ENCODE measurements around the gene LDB3. TPM values are rescaled to one million over a fixed set of nuclear protein-coding genes. Genes with fewer than 3 reads are reported as not detected.
A peak's percentile ranks its signal among the peaks of the same experiment; 100 is the strongest.

LDB3 gene
- total and polyA plus RNA-seq, 2 of the 8 experiments (the other 6 are each of a cell fraction or from before 2014, with no cell fraction given), result 0.20 to 0.43 TPM

GRCh38 chr10:86685893-86686632, 17.8 kb downstream of the LDB3 start:
- Histone ChIP-seq H3K9me3 (ENCODE audit: insufficient read depth in 2 of 2, low read depth in 1 of 2, low read length in 1 of 2) (no peaks in the 10 kb centered on the region), H2BK120ac (replicated peaks; ENCODE audit: low read depth, low read length) (no peak overlapping the region), H4K20me1 (replicated peaks in 1 of 2; ENCODE audit: control insufficient read depth in 1 of 2, insufficient read depth in 2 of 2, low read length in 2 of 2) (no peaks in the 10 kb centered on the region), H4K8ac (ENCODE audit: extremely low read depth, insufficient read depth, low read length) (no peak overlapping the region; the same call in 1 of the 2 replicates), H2BK15ac (ENCODE audit: low read length) (0 out of 2 replicates have a peak overlapping the region, but pooled peaks have one; percentile 75), H3K23me2 (ENCODE audit: low read depth, low read length) (no peaks in the 10 kb centered on the region; the same call in 1 of the 2 replicates), H3K79me1 (ENCODE audit: low read depth, low read length) (no peaks in the 10 kb centered on the region), H2BK20ac (ENCODE audit: low read length) (no peak overlapping the region), H2AK5ac (ENCODE audit: low read depth, low read length) (no peak overlapping the region), H2BK5ac (ENCODE audit: low read depth, low read length) (no peak overlapping the region), H2BK12ac (ENCODE audit: low read depth, low read length) (peak overlapping the region; percentile 44; the same call in 1 of the 2 replicates), H2AFZ (ENCODE audit: low read length) (no peak overlapping the region), H3K36me3 (ENCODE audit: control insufficient read depth in 2 of 4, insufficient read depth in 4 of 4, low read length in 3 of 4) (no peaks in the 10 kb centered on the region), H3K4me1 (replicated peaks in 1 of 4; ENCODE audit: control insufficient read depth in 3 of 4, insufficient read depth in 4 of 4, low read length in 3 of 4) (peaks cover 3 to 20% (median 9%) of the 10 kb centered on the region in 4 experiments; a peak in 6 of 7 replicates), H3K4me2 (ENCODE audit: insufficient read depth in 1 of 2, low read depth in 2 of 2, low read length in 2 of 2) (no peak overlapping the region), H3K4me3 (ENCODE audit: extremely low read depth in 1 of 4, insufficient read depth in 2 of 4, low read depth in 3 of 4, low read length in 4 of 4) (no peak overlapping the region), H3K18ac (ENCODE audit: extremely low read depth, low read length) (no peak overlapping the region), H3K14ac (ENCODE audit: insufficient read length) (no peak overlapping the region), H3K23ac (ENCODE audit: insufficient read length) (no peak overlapping the region), H3K27ac (ENCODE audit: low read depth, low read length) (no peak overlapping the region), H4K91ac (replicated peaks; ENCODE audit: insufficient read length, low read length) (no peak overlapping the region), H3K4ac (replicated peaks; ENCODE audit: insufficient read length, low read depth, low read length) (no peak overlapping the region), H3K9ac (replicated peaks in 1 of 4; ENCODE audit: extremely low read depth in 1 of 4, low read depth in 3 of 4, low read length in 3 of 4) (no peak overlapping the region), H3K27me3 (replicated peaks in 1 of 4; ENCODE audit: control insufficient read depth in 3 of 4, extremely low read depth in 1 of 4, insufficient read depth in 3 of 4, low read length in 3 of 4) (no peaks in the 10 kb centered on the region), H4K5ac (ENCODE audit: insufficient read length, low read depth, low read length) (no peak overlapping the region), H3K56ac (replicated peaks; ENCODE audit: insufficient read length, low read depth, low read length) (no peak overlapping the region), H3K79me2 (ENCODE audit: control insufficient read depth in 1 of 2, insufficient read depth in 2 of 2, low read length in 2 of 2) (no peaks in the 10 kb centered on the region)
- WGBS, 2 experiments (ENCODE audit: extremely low coverage in 1 of 2, insufficient coverage in 1 of 2, insufficient read length in 1 of 2, insufficient replicate concordance in 2 of 2, low coverage in 1 of 2, low lambda C conversion rate in 2 of 2, missing lambda C conversion rate in 1 of 2), result 85% methylated on average over 11 of the region's 13 CpGs; no CpG with 5 or more reads in 1 of the 2 experiments
- POLR2A ChIA-PET (ENCODE audit: partially characterized antibody), result interaction anchor here (0.6 kb wide), 2 partner anchors 64 to 320 kb away, joined by 3 to 5 read pairs; no protein-coding TSS in a partner anchor
- CTCF ChIA-PET (ENCODE audit: partially characterized antibody), result interaction anchor here (0.7 to 7.6 kb wide), 17 partner anchors 10 to 285 kb away, joined by 3 to 105 read pairs (median 7); partner anchors contain the start of genes ADIRF and LDB3
- no peak for FAIRE-seq
- no peak for DNase-seq (ENCODE audit: low read depth in 1 of 2, low spot score in 2 of 2)
- TF ChIP-seq GTF2F1 (IDR thresholded peaks at IDR 0.05; ENCODE audit: borderline replicate concordance, low read depth, low read length) (no peak), BRCA1 (IDR thresholded peaks at IDR 0.05; ENCODE audit: low read depth, low read length) (no peak), EGR1 (IDR thresholded peaks at IDR 0.05; ENCODE audit: borderline replicate concordance, low read depth, low read length) (no peak), ATF2 (IDR thresholded peaks at IDR 0.05; ENCODE audit: low read length) (no peak), POLR2AphosphoS5 (IDR thresholded peaks at IDR 0.05; ENCODE audit: low read depth, low read length) (no peak), SP4 (IDR thresholded peaks at IDR 0.05; ENCODE audit: low read length) (no peak), MAFK (IDR thresholded peaks at IDR 0.05; ENCODE audit: low read depth, low read length) (no peak), BACH1 (IDR thresholded peaks at IDR 0.05; ENCODE audit: low read length) (no peak), YY1 (IDR thresholded peaks at IDR 0.05; ENCODE audit: low read depth, low read length) (no peak), SIX5 (IDR thresholded peaks at IDR 0.05; ENCODE audit: low read depth, low read length) (no peak), TCF12 (IDR thresholded peaks at IDR 0.05; ENCODE audit: low read depth, low read length) (no peak), EZH2 (IDR thresholded peaks at IDR 0.05; ENCODE audit: low read depth, low read length, severe bottlenecking) (no peak)

All from H1 (cell line).